Kidney glomerular epithelial cell (primary cell): Measurements from ENCODE around the gene IGSF22.

ENCODE experiments used
- DNase-seq: peaks from one replicate; lab custom pipeline; 2025; lab: John Stamatoyannopoulos, UW

The IGSF22 gene

GRCh38 chr11:18726040-18726439 lies at the start of gene IGSF22:
Gene IGSF22 (minus strand): TSS chr11:18726188. CDS start chr11:18724236, 1,952 bp downstream.
- no peak for DNase-seq

GRCh38 chr11:18774801-18775200 lies 48.8 kb upstream of the IGSF22 start:
- no peak for DNase-seq

- DNase-seq, result no peak
Measured at GRCh38 chr11:18773681-18774080, 47.7 kb upstream of the IGSF22 start.

- no peak for DNase-seq
Measured at GRCh38 chr11:18773104-18773503, 47.1 kb upstream of the IGSF22 start.

GRCh38 chr11:18772211-18772610 lies 46.2 kb upstream of the IGSF22 start:
- DNase-seq, result no peak

- no peak for DNase-seq
Measured at GRCh38 chr11:18771266-18772035, 45.5 kb upstream of the IGSF22 start.

GRCh38 chr11:18770479-18771125 lies 44.6 kb upstream of the IGSF22 start:
- DNase-seq, result no peak

- no peak for DNase-seq
Measured at GRCh38 chr11:18769802-18770456, 43.9 kb upstream of the IGSF22 start.

GRCh38 chr11:18768978-18769377 lies 43.0 kb upstream of the IGSF22 start:
- DNase-seq, result no peak

- peak; percentile 27 for DNase-seq
Measured at GRCh38 chr11:18768472-18768901, 42.5 kb upstream of the IGSF22 start.

GRCh38 chr11:18766015-18766414 lies 40.0 kb upstream of the IGSF22 start:
- DNase-seq, result no peak

GRCh38 chr11:18765554-18765953 lies 39.6 kb upstream of the IGSF22 start:
- DNase-seq, result no peak

- DNase-seq, result no peak
Measured at GRCh38 chr11:18761741-18762140, 35.8 kb upstream of the IGSF22 start.

GRCh38 chr11:18761144-18761543 lies 35.2 kb upstream of the IGSF22 start:
- DNase-seq, result no peak

- no peak for DNase-seq
Measured at GRCh38 chr11:18757811-18758210, 31.8 kb upstream of the IGSF22 start.

GRCh38 chr11:18756889-18757288 lies 30.9 kb upstream of the IGSF22 start:
- no peak for DNase-seq

GRCh38 chr11:18754308-18754707 lies 28.3 kb upstream of the IGSF22 start:
- DNase-seq, result no peak

GRCh38 chr11:18752502-18752901 lies 26.5 kb upstream of the IGSF22 start:
- DNase-seq, result no peak

GRCh38 chr11:18750944-18751343 lies 25.0 kb upstream of the IGSF22 start:
- DNase-seq, result no peak

GRCh38 chr11:18749681-18750319 lies 23.8 kb upstream of the IGSF22 start:
- peak; percentile 55 for DNase-seq

- no peak for DNase-seq
Measured at GRCh38 chr11:18748766-18749365, 22.9 kb upstream of the IGSF22 start.

GRCh38 chr11:18745251-18745650 lies 19.3 kb upstream of the IGSF22 start:
- no peak for DNase-seq
